K562 (cell line): ENCODE measurements around the gene MATR3. TPM values are rescaled to one million over a fixed set of nuclear protein-coding genes. Genes with fewer than 3 reads are reported as not detected.

Experiments
- ATAC-seq: fragments of 200-7000 bp; cut with Tn5 transposase; 3 replicates; pipeline ENCODE4 v1.9.1; 2020; ENCODE audit warnings: moderate library complexity
- BruUV-seq: library from RNA; stranded (reverse); fragments of 400-500 nt; replicated peaks from 2 replicates; lab custom pipeline; 2021; lab: Mats Ljungman, UMichigan
- CTCF ChIA-PET: fragments of 300-600 bp; formaldehyde crosslinking; extraction: SDS; loops from one replicate; lab custom pipeline; 2021; ENCODE audit warnings: low intra/inter-chr PET ratio; lab: Yijun Ruan, JAX
- POLR2A ChIA-PET: fragments of 300-600, 350-650 bp; sonication (Branson Sonifier 250); formaldehyde crosslinking; extraction: SDS; loops from one replicate; lab custom pipeline; 2021; ENCODE audit warnings: antibody characterized with exemption, inconsistent platforms; lab: Yijun Ruan, JAX
- DNase-seq, 4 experiments: peaks; one replicate each; pipeline versions ENCODE4 v3.0.0 to v3.0.0-alpha.2; 2011 to 2018; ENCODE audit warnings: low spot score in 3 of 4, mixed read lengths in 3 of 4; ENCODE audit errors: extremely low read depth in 1 of 4
- FAIRE-seq: peaks from 2 replicates; lab custom pipeline; 2011; peaks lifted over from hg19 to GRCh38; lab: Jason Lieb, UNC
- H2AFZ ChIP-seq: 2 replicates; pipeline ENCODE4 v1.6.0; 2011; ENCODE audit warnings: low read depth, low read length, control low read depth, inconsistent platforms
- H3K27ac ChIP-seq: fragments of 200-600 bp; 3 replicates; pipeline ENCODE4 v1.8.0; 2011; ENCODE audit warnings: low read depth, mild to moderate bottlenecking, control low read depth, inconsistent platforms, low read length, moderate library complexity, mixed read lengths; ENCODE audit errors: extremely low read depth
- H3K27me3 ChIP-seq, 2 experiments: fragments of 300-600 bp in 1 of 2; 2 replicates in 1 of 2; 3 replicates in 1 of 2; pipeline versions ENCODE4 v1.6.0 to v1.8.0; 2011; ENCODE audit warnings: inconsistent platforms in 2 of 2, low read length in 2 of 2, mild to moderate bottlenecking in 1 of 2, mixed read lengths in 1 of 2, moderate library complexity in 1 of 2; ENCODE audit not compliant: control insufficient read depth in 2 of 2, insufficient read depth in 2 of 2
- H3K36me3 ChIP-seq: fragments of 300-600 bp; 3 replicates; pipeline ENCODE4 v1.8.0; 2011; ENCODE audit warnings: mild to moderate bottlenecking, low read length, inconsistent platforms; ENCODE audit not compliant: control insufficient read depth, insufficient read depth
- H3K4me1 ChIP-seq, 2 experiments: fragments of 200-600 bp in 1 of 2; replicated peaks in 1 of 2; 2 replicates in 1 of 2; 3 replicates in 1 of 2; pipeline versions ENCODE4 v1.5.1 to v1.8.0; 2011; ENCODE audit warnings: inconsistent platforms in 2 of 2, low read length in 2 of 2, mild to moderate bottlenecking in 1 of 2, mixed read lengths in 1 of 2, moderate library complexity in 1 of 2; ENCODE audit not compliant: control insufficient read depth in 2 of 2, insufficient read depth in 2 of 2
- H3K4me2 ChIP-seq: 2 replicates; pipeline ENCODE4 v1.6.1; 2011; ENCODE audit warnings: low read length, control low read depth, inconsistent platforms, mixed read lengths; ENCODE audit not compliant: insufficient read depth
- H3K4me3 ChIP-seq: fragments of 200-600 bp; sonication (generic), shearing (Covaris generic); 2 replicates; pipeline ENCODE4 v1.5.1; 2016; ENCODE audit warnings: control low read depth, inconsistent platforms
- H3K79me2 ChIP-seq: fragments of 200-600 bp; 3 replicates; pipeline ENCODE4 v1.8.0; 2011; ENCODE audit warnings: low read length, inconsistent platforms; ENCODE audit not compliant: control insufficient read depth, insufficient read depth
- H3K9ac ChIP-seq, 2 experiments: 2 replicates each; pipeline versions ENCODE4 v1.6.0 to v1.6.1; 2011; ENCODE audit warnings: low read depth in 2 of 2, low read length in 2 of 2, control low read depth in 1 of 2, inconsistent platforms in 1 of 2, mild to moderate bottlenecking in 1 of 2, mixed read lengths in 1 of 2; ENCODE audit not compliant: insufficient read depth in 1 of 2
- H3K9me1 ChIP-seq: one replicate; pipeline ENCODE4 v1.6.0; 2011; ENCODE audit warnings: inconsistent platforms, mild to moderate bottlenecking, low read length, moderate library complexity; ENCODE audit not compliant: control insufficient read depth, insufficient read depth
- H3K9me3 ChIP-seq: replicated peaks from 2 replicates; pipeline ENCODE4 v1.5.1; 2011; ENCODE audit warnings: low read depth, low read length, inconsistent platforms; ENCODE audit not compliant: control insufficient read depth, insufficient read depth
- H4K20me1 ChIP-seq: replicated peaks from 2 replicates; pipeline ENCODE4 v1.6.1; 2011; ENCODE audit warnings: low read length, inconsistent platforms, mixed read lengths; ENCODE audit not compliant: control insufficient read depth, insufficient read depth
- ARID3B ChIP-seq: fragments of 250-450 bp; sonication (Bioruptor Pico); IDR thresholded peaks from 2 replicates; pipeline ENCODE4 v1.4.0; 2020; ENCODE audit warnings: borderline replicate concordance
- BDP1 ChIP-seq: IDR thresholded peaks from 3 replicates; pipeline ENCODE4 v1.6.1; 2011; ENCODE audit not compliant: insufficient read length, insufficient read depth
- CEBPZ ChIP-seq: fragments of 150-350 bp; IDR thresholded peaks from 2 replicates; pipeline ENCODE4 v1.6.1; 2014; ENCODE audit warnings: low read depth, mild to moderate bottlenecking, low read length, borderline replicate concordance
- GABPB2 ChIP-seq: fragments of 250-450 bp; sonication (Bioruptor Pico); conservative IDR thresholded peaks from 2 replicates; pipeline ENCODE4 v1.5.1; 2021; ENCODE audit warnings: mild to moderate bottlenecking
- HMG20A ChIP-seq: fragments of 450-650 bp; formaldehyde crosslinking; conservative IDR thresholded peaks from 2 replicates; pipeline ENCODE4 v1.4.0; 2020; ENCODE audit warnings: mild to moderate bottlenecking, mixed read lengths
- MAFG ChIP-seq: fragments of 450-650 bp; conservative IDR thresholded peaks from 2 replicates; pipeline ENCODE4 v1.6.1; 2016; ENCODE audit warnings: missing genetic modification characterization, missing compliant biosample characterization
- PHF21A ChIP-seq: fragments of 450-650 bp; IDR thresholded peaks from 2 replicates; pipeline ENCODE4 v1.6.1; 2017; ENCODE audit warnings: low read depth, borderline replicate concordance
- SRSF1 ChIP-seq: fragments of 200-400 bp; formaldehyde crosslinking; IDR thresholded peaks from 2 replicates; pipeline ENCODE4 v1.6.1; 2017; ENCODE audit warnings: mild to moderate bottlenecking, low read depth, low read length, moderate library complexity
- UBTF ChIP-seq, 2 experiments: IDR thresholded peaks; 2 replicates each; pipeline ENCODE4 v1.6.1; 2012; ENCODE audit warnings: improper control_type of control experiment in 2 of 2, low read depth in 2 of 2, low read length in 2 of 2, borderline replicate concordance in 1 of 2
- ZBTB1 ChIP-seq: sonication (generic); formaldehyde crosslinking; IDR thresholded peaks from 2 replicates; pipeline ENCODE4 v1.8.1; 2023; ENCODE audit warnings: missing genetic modification reagents, low read depth, mild to moderate bottlenecking, borderline replicate concordance
- ZEB2 ChIP-seq: fragments of 450-650 bp; IDR thresholded peaks from 2 replicates; pipeline ENCODE4 v1.6.1; 2016
- ZNF121 ChIP-seq: sonication (generic); formaldehyde crosslinking; conservative IDR thresholded peaks from 2 replicates; pipeline ENCODE4 v1.8.0; 2022; ENCODE audit warnings: missing genetic modification reagents
- ZNF133 ChIP-seq: fragments of 250-450 bp; sonication (Bioruptor Pico); IDR thresholded peaks from 2 replicates; pipeline ENCODE4 v1.4.0; 2020; ENCODE audit warnings: mild to moderate bottlenecking
- ZNF347 ChIP-seq: fragments of 450-650 bp; formaldehyde crosslinking; IDR thresholded peaks from 2 replicates; pipeline ENCODE4 v1.4.0; 2020; ENCODE audit warnings: low read depth, mild to moderate bottlenecking, moderate library complexity
- WGBS: fragments of 100-300 bp; shearing (Covaris generic); methylation state at CpG from one replicate; pipeline ENCODE4 v1.1.6; 2016; ENCODE audit warnings: low coverage, mixed read lengths; ENCODE audit not compliant: insufficient coverage; ENCODE audit errors: missing lambda C conversion rate; 5-methylcytosine and 5-hydroxymethylcytosine counted together
- in situ Hi-C: fragments of 300-500 bp; cut with MboI; formaldehyde crosslinking; loops from 4 replicates; pipeline ENCODE4 v1.15.0; 2018; ENCODE audit warnings: inconsistent platforms, mixed read lengths
- intact Hi-C: fragments of 100-400 bp; cut with micrococcal nuclease; formaldehyde crosslinking; loops from 2 replicates; pipeline ENCODE4 v1.14.2; 2022
- polyA plus RNA-seq, 8 experiments: library from polyadenylated mRNA; depleted of rRNA in 4 of 8; stranded (reverse) in 5 of 8; unstranded in 3 of 8; fragments of >200 nt; fragmentation: Nextera tagmentation in 2 of 8; fragmentation: Illumina TruSeq in 1 of 8; extraction: Ambion mirVana in 2 of 8; extraction: Trizol in 1 of 8; gene quantifications; 2 replicates each; pipeline versions ENCODE4 v1.2.1 to v1.2.3, GENCODE V29; 2011 to 2014; ENCODE audit warnings: inconsistent platforms in 1 of 8, missing spikeins in 1 of 8
- total RNA-seq, 7 experiments: library from RNA; depleted of rRNA in 6 of 7; stranded (reverse); fragments of >200 nt in 6 of 7; fragmentation: Illumina TruSeq in 2 of 7; extraction: Trizol in 2 of 7; gene quantifications; 2 replicates each; pipeline versions ENCODE4 v1.2.1 to v1.2.3, GENCODE V29; 2011 to 2021; ENCODE audit warnings: low replicate concordance in 1 of 7

Gene MATR3
- total and polyA plus RNA-seq, 9 of the 15 experiments (the other 6 are each of a cell fraction or from before 2014, with no cell fraction given): 150 to 425 (median 263) TPM

GRCh38 chr5:139266236-139266635 is 27.3 kb upstream of the MATR3 start:
- intact Hi-C loops: no loop called here
- DNase-seq (no peak), FAIRE-seq (no peak), ATAC-seq (no peak)
- no peak overlapping the region for H2AFZ ChIP-seq
- no peak overlapping the region for H3K4me3 ChIP-seq
- H3K9me3 ChIP-seq: no peaks in the 10 kb centered on the region
- H3K27me3 ChIP-seq: no peaks in the 10 kb centered on the region
- BruUV-seq: no TSS peak
- no peak overlapping the region for H3K27ac ChIP-seq
- in situ Hi-C loops: loop anchor here (10.0 kb wide), 1 partner anchor 681 kb away; no protein-coding TSS in a partner anchor
- no peaks in the 10 kb centered on the region for H3K36me3 ChIP-seq
- H3K4me1 ChIP-seq: peaks cover 0 to 28% of the 10 kb centered on the region in 2 experiments; a peak in 4 of 5 replicates
- no peaks in the 10 kb centered on the region for H4K20me1 ChIP-seq
- H3K9ac ChIP-seq: no peak overlapping the region
- no peaks in the 10 kb centered on the region for H3K9me1 ChIP-seq
- POLR2A ChIA-PET: no interaction called here
- WGBS: 94% methylated on average over 8 of the region's 11 CpGs
- no peaks in the 10 kb centered on the region for H3K79me2 ChIP-seq
- H3K4me2 ChIP-seq: no peak overlapping the region
- CTCF ChIA-PET: no interaction called here
- TF ChIP-seq ZBTB1 (CRISPR knock-in tag) (no peak), BDP1 (no peak), HMG20A (CRISPR knock-in tag) (no peak), CEBPZ (no peak), ARID3B (CRISPR knock-in tag) (no peak), ZEB2 (no peak), ZNF133 (no peak), UBTF (IDR thresholded peaks at IDR 0.05; ENCODE audit: borderline replicate concordance in 1 of 2, low read depth in 2 of 2, low read length in 2 of 2) (no peak), ZNF347 (no peak), GABPB2 (CRISPR knock-in tag) (no peak), PHF21A (no peak), ZNF121 (CRISPR knock-in tag) (no peak), MAFG (tag) (no peak), SRSF1 (no peak)
